NCI-H146 treated with DMSO at 0.1 percent for 48 hours (cell line): Measurements from ENCODE around the gene TK2.
"Not testable (repeated sequence)": the region's sequence is repeated elsewhere in the genome, so short reads cannot be mapped to it uniquely, and the experiment has no call there.

ENCODE experiments used
- DNase-seq: peaks from one replicate; lab custom pipeline; 2025; ENCODE audit not compliant: unreplicated experiment; lab: John Stamatoyannopoulos, UW

Gene TK2

DNA sequence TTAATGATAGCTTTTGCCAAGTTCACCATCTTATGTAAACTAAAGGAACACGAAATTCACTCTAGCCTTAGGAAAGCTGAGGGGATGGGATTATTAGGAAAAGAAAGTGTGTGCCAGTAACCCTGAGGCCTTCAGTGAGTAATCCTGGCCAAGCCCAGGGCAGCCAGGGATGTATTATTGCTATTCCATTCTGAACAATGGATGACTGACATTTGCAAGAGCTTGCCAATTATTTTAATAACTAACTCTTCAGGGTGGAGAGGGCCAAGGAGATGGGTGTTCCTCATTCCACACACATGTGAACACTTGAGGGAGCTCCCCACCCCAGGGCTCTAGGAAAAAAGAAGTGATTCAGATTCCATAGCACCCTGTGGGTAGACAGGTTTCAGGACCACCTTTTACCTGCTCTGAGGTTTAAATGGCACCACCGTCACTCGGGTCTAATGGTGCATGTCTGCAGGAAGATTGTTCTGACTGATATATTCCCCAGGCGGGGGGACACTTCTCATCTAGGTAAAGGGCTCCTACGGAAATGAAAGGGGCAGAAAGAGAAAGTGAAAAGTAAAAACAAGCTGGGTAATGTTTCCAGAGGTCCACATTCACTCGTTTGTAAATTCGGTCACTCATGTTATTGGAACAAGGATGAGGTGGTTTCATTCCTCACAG, 41.5 kb downstream of the TK2 start:
- no peak for DNase-seq

DNA sequence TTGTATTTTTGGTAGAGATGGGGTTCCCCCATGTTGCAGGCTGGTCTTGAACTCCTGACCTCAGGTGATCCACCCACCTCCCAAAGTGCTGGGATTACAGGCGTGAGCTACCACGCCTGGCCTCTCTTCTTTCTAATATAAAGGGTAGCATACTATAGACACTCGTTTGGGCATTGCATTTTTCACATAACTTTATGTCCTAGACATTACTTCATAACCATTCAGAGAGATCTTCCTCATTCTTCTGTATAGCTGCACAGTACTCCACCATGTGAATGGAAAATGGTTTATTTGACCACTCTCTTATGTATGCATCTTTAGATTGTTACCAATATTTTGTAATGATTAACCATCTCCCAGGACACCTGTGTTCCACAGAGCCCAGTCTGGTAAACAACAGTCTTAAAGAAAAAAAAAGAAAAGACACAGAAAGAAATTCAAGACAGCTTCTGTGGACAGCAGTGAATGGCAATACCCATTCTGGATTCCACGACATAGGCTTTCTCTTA, 42.1 kb downstream of the TK2 start:
- no peak for DNase-seq

DNA sequence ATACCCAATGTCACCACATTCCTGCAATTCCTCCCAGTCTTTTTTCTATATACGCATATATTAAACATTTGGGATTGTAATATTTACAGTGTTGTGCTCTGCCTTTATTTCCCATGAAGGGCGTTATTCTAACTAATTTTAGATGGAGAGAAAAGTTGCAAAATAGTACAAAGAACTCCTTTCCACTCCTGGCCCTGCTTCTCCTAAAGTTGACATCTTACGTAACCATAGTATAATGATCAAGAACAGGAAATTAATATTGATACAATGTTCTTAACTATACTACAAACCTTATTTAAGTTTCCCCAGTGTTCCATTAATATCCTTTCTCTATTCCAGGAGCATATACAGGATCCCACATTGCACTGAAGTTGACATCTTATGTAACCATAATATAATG, 46.3 kb downstream of the TK2 start:
- DNase-seq: no peak

DNA sequence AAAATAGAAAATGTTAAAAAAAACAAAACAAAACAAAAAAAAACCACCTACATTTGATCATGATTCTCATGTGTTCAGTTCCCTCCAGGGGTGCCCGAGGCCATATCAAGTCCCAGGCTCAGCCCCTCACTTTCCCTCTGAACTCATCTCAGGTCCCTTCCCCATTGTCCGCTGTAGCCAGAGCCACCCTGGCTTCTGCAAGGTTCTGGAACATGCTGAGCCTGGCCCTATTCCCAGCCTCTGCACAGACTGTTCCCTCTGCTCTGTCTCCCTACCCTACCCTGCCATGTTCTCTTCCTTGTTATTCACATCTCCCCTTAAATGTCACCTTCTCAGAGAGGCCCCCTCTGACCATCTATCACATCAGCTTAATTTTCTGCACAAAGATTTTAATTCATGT, 46.9 kb downstream of the TK2 start:
- no peak for DNase-seq

DNA sequence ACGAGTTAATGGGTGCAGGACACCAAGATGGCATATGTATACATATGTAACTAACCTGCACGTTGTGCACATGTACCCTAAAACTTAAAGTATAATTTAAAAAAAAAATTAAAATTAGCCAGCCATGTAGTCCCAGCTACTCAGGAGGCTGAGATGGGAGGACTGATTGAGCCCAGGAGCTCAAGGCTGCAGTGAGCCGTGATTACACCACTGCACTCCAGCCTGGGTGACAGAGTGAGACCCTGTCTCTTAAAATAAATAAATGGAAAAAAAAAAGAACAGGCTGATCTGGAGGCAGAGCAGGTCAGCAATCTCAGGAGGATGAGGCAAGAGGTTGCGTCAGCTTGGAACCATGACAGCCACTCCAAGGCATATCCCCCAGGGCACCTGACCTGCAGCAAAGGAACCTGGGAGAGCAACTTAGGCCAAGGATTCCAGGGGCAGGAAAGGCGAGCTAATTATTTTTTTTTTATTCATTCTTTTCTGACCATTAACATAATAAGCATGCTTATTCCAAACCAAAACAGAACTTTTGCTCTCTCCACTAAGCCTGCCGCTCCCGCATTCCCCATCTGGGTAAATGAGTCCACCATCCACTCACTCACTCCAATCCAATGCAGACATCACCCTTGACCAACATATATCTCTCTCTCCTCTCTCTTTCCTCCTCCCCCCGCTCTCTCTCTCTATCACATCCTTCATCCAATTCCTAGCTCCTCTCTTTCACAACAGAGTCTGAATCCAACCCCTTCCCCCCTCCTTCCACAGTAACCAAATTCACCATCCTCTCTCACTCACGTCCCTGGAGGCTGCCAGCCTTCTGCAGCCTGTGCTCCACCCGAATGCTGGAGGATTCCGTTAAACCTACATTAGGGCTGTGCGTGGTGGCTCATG, 47.7 kb downstream of the TK2 start:
- no peak for DNase-seq

DNA sequence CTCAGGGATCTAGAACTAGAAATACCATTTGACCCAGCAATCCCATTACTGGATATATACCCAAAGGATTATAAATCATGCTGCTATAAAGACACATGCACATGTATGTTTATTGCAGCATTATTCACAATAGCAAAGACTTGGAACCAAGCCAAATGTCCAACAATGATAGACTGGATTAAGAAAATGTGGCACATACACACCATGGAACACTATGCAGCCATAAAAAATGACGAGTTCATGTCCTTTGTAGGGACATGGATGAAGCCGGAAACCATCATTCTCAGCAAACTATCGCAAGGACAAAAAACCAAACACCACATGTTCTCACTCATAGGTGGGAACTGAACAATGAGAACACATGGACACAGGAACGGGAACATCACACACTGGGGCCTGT, 48.4 kb downstream of the TK2 start:
- DNase-seq: not testable (repeated sequence)

DNA sequence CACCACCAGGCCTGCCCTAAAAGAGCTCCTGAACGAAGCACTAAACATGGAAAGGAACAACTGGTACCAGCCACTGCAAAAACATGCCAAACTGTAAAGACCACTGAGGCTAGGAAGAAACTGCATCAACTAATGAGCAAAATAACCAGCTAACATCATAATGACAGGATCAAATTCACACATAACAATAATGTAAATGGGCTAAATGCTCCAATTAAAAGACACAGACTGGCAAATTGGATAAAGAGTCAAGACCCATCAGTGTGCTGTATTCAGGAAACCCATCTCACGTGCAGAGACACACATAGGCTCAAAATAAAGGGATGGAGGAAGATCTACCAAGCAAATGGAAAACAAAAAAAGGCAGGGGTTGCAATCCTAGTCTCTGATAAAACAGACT, 52.0 kb downstream of the TK2 start:
- DNase-seq: not testable (repeated sequence)

DNA sequence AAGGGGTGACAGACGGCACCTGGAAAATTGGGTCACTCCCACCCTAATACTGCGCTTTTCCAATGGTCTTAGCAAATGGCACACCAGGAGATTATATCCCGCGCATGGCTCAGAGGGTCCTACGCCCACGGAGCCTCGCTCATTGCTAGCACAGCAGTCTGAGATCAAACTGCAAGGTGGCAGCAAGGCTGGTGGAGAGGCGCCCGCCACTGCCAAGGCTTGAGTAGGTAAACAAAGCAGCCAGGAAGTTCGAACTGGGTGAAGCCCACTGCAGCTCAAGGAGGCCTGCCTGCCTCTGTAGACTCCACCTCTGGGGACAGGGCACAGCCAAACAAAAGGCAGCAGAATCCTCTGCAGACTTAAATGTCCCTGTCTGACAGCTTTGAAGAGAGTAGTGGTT, 53.7 kb downstream of the TK2 start:
- DNase-seq: not testable (repeated sequence)

DNA sequence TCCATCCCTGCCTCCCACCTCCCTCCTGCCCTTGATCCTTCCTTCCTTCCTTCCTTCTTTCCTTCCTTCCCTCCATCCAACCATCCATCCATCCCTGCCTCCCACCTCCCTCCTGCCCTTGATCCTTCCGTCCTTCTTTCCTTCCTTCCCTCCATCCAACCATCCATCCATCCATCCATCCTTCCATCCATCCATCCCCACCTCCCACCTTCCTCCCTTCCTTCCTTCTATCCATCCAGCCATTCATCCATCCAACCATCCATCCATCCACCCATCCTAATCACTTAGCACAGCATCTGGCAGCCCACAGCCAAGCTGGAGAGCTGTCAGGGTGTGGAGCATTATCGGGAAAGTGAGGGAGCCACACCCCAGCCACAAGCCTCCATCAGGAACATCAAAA, 54.5 kb downstream of the TK2 start:
- DNase-seq: no peak

DNA sequence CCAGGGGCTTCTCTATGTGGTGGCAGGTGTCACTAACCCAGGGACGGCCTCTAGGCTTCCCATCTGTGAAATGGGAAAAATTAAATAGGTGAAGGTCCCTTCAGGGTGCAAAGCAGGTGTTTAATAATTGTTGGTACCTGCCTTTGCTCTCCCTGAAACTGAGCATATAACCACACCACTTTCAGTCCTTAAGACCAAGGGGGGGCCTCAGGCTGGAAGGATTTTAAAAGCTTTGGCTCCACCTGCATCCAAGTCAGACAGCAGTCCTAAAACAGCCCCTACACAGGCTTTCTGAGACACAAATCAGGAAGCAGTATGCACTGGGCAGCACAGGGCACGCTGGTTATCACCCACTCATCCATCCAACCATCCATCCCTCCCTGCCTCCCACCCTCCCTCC, 55.0 kb downstream of the TK2 start:
- no peak for DNase-seq

DNA sequence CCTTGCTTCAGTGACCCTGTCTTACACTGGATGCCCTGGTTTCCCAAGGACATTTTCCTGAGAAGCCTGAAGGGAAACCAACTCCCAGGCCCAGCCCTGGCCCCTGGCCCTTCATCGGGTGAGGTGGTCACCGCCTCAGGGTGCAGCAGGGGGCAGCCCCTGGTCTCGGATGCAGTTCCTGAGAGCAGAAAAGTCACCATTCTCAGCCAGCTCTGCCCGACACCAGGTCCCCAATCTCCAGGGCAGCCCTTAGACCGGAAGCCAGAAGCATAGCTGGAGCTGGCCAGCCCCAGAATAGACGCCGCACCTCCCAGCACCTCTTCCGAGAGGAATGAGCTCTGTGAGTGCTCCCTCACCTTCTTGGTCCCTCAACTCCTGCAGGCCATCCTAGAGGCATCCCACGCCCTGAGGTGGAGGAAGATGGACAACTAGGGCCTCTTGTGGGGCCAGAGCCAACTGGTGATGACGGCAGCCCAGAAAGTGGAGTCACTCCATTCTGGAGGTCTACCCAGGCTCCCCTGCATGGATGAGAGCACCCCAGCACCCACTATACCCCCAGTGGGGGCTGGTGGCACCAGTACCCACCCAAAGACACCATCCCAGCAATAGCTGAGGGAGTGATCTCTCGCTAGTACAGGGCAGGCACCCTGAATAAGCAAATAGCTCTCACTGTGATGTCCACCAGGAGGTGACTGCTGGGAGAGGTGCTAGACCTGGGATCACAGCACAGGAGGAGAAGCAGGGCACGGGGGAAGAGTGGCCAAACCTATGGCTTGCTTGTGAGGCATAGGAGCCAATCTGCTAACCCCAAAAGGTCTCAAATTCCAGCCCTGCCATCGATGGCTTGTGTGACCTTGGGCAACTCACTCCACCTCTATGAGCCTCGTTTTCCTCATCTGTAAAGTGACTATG, 56.2 kb downstream of the TK2 start:
- DNase-seq: no peak

DNA sequence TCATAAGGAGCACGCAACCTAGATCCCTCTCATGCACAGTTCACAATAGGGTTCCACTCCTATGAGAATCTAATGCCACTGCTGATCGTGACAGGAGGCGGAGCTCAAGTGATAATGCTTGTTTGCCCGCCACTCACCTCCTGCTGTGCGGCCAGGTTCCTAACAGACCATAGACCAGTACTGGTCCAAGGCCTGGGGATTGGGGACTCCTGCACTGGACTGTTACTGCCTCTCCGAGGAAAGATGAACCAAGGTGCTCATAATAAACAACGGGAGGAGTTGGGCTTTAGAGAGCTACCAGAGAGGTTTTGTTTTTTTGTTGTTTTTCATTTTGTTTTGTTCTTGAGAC, 58.2 kb downstream of the TK2 start:
- DNase-seq: no peak

DNA sequence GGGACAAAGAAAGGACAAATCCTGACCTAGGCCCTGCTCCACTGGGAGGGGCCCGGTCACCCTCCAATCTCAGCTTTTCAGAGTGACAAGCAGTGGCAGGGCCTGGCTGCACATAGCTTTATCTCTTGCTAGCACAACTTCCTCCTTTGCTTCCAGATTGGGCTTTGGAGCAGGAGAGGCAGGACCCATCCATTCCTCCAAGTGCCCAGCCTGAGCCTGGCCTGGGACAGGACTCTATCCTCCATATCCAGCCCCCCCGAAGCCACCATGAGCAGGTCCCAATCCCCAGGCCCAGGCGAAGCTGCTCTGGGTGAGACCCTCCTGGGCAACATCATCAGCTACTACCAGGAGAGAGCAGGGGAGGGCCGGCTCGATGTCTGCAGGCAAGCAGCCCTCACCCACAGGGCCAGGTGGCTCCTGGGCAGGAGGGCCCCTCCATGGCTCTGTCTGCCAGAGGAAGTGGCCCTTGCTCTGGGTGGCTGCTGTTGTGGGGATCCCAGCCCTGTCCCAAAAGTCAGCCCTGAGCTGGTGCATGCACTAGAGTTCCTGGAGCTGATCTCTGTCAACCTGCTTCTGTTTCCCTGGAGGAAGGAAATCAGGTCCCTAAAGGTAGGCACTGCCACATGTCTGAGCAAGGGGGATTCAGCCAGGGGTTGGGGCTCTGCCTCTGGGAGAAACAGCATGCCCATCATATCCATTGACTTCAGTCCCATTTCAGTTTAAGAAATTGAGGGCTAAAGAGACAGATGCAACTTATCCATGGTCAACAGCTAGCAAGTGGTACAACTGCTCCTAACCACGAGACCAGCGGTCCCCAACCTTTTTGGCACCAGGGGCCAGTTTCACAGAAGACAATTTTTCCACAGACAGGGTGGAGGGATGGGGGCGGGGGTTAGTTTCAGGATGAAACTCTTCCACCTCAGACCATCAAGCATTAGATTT, 58.9 kb downstream of the TK2 start:
- no peak for DNase-seq

DNA sequence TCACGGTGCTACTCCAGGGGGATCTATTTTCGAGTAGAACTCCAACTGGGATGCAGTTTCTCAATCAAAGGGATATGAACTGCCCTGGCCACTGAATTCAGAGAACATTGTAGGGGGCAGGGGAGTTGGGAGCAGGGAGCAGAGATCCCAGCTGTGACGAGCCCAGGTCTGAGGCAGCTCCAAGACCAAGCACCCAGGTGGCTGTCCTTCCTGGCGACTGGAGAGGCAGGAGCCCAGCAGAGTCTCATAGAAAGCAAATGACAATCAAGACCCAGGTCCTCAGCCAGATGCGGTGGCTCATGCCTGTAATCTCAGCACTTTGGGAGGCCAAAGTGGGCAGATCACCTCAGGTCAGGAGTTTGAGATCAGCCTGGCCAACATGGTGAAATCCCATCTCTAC, 60.1 kb downstream of the TK2 start:
- no peak for DNase-seq

DNA sequence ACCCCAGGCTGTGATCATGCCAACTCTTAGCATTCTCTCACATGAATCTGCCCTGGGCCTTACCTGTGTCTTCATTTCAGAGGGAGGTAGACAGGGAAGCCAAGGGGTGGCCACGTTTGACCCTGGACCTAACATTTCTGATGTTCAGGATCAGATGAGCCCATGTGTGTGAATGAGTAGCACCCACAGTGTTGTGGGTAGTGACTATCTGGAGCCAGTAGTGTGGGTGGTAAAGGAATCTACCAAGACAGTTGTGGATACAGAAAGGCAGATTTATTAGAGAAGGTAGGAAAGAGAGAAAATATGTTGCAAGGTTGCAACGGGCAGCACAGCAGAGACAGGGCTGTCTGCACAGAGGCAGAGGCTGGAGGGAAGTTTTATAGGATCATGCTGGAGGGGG, 60.5 kb downstream of the TK2 start:
- DNase-seq: no peak

DNA sequence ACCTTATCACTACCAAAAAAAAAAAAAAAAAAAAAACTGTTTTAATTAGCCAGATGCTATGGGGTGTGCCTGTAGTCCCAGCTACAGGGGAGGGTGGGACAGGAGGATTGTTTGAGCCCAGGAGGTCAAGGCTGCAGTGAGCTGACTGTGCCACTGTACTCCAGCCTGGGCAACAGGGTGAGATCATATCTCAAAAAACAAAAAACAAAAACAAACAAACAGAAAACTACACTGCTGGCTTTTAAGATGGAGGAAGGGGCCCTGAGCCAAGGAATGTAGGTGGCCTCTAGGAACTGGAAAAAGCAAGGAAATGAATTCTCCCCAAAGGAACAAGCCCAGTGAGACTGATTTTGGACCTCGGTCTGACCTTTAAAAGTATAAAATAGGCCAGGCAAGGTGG, 61.4 kb downstream of the TK2 start:
- no peak for DNase-seq

DNA sequence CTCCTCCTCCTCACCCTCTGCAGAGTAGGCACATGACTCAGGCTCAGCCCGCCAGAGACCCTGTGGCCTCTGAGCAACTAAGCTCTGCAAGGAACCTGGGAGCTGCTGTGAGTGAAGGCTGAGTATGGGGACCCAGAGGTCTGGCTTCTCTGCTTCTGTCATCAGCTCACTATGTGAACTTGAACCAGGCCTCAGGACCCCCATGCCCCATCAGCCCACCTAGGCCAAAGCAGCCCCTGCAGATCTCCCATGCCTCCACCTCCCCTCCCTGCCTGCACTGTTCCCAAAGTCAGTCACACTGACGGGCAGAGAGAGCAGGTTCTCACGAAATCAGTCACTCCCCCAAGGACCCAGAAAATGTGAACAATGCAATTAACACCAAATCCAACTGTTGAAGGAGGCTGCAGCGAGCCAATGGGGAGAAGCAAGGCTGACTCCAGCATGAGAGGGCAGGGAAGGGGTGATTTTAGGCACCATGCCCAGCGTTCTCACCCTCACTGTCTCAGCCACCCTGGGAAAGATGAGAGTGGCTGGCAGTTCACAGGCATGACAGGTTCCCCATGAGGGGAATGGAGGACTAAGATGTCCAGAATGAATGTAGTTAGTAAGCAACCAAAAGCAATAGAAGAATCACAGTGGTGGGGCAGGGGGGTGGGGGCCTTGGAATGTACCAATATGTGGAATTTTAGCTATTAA, 62.2 kb downstream of the TK2 start:
- DNase-seq: no peak

DNA sequence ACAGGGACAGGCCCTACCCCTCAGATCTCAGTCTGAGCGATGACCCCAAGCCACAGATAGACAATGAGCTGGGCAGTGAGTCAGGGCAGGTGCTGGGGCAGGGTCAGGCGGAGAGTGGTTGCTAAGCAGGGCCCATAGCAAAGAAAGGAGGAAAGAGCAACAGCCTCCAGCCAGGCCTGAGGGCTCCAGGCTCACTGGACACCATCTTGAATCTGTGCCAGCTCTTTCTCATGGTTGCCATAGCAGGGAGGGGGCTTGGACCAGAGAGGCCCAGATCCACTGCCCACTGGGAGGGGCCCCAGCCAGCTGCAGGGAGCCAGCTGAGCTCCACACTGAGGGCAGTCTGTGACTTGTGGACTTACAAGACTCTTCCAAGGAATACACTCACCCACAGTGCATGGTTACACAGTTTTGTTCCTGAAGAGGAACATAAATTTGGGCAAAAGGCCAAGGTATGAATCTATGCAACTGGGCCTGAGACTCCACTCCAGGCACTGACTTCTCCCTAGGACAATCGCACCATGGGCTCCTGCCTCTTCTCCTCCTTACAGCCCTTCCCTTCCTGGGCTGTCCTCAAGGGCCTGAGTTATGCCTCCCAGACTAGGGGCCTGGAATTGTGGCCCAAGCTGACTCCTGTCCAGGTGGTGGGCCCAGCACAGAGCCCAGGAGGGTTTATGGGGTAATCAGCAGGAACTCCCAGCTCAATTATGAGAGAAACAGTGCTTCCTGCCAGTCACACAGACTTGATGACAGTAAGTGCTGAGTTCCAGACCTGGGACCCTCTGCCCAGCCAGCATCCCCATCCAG, 62.9 kb downstream of the TK2 start:
- peak; percentile 63 for DNase-seq

DNA sequence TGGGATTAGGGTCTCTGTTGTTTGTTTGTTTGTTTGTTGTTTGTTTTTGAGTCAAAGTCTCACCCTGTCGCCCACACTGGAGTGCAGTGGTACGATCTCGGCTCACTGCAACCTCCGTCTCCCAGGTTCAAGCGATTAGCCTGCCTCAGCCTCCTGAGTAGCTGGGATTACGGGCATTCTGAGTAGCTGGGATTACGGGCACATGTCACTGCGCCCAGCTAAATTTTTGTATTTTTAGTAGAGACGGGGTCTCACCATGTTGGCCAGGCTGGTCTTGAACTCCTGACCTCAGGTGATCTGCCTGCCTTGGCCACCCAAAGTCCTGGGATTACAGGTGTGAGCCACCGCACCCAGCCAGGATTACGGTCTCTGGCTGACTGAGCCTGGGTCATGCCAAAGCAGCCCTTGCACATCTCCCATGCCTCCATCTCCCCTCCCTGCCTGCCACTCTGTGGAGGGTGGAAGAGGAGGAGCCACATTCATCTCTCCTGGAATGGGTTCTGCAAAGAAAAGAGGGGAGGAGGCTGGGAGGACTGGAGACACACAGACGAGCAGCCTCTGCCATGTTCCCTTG, 63.6 kb downstream of the TK2 start:
- DNase-seq: no peak
